GM19455 (cell line): ENCODE data around the gene COA6.
A peak's percentile ranks its signal among the peaks of the same experiment; 100 is the strongest.

Source experiments
- ATAC-seq: cut with Tn5 transposase; IDR thresholded peaks from one replicate; pipeline ENCODE4 v1.9.1; 2021; ENCODE audit not compliant: unreplicated experiment

COA6 gene

DNA sequence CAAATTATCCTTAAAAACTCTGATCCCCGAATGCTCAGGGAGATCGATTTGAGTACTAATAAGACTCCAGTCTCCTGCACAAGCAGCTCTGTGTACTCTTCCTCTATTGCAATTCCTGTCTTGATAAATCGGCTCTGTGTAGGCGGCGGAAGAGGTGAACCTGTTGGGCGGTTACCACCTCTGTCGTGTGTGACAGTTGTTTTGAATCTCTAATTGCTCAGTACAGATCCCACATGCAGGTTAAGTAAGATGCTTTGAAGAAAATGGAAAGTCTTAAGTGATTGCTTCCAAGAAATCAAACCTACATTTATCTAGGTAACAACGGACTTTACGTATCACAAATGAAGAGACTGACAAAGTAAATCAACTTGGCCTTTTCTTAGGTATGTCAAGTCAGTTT is 35.5 kb downstream of the COA6 start:
- no peak for ATAC-seq

DNA sequence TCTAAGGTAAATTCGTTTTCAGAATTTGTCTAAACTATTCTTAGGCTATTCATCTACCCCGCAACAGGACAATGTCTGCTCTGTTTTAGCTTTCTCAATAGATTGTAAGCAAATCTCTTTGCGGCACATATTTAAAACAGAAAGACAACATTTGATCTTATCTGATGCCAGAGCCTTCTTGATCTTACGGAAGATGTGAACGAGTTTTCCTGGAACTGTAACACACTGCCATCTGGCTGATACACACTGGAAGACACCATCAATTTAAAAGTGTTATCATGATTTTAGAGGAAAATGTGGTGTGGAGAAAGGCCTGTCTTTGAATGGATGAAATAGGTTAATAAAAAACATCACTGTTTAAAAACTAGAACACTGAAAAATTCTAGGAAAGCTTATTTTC is 36.1 kb downstream of the COA6 start:
- ATAC-seq = no peak

- no peak for ATAC-seq
Observed at GRCh38 chr1:234412830-234413229, 39.6 kb downstream of the COA6 start.

DNA sequence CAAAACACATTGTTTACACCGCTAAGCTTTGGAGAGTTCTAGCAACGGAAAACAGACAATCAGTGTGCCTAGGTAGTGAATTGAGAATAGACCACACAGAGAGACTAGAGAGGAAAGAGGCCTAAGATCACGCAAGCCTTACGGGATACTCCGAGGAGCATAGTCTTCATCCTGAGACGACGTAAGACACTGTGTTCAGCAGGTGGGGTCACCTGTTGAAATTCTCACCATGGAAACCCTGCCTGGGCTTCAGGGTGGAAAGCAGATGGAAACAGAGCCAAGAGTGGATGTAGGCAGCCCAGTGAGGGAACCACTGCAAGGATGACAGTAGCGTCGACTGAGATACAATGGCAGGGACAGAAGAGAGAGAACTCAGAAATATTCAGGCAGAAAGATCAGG is 40.2 kb downstream of the COA6 start:
- no peak for ATAC-seq

GRCh38 chr1:234413990-234414389 is 40.7 kb downstream of the COA6 start:
- ATAC-seq = no peak

GRCh38 chr1:234427950-234428646 is 54.8 kb downstream of the COA6 start:
- ATAC-seq = no peak

GRCh38 chr1:234429434-234429806 is 56.2 kb downstream of the COA6 start:
- no peak for ATAC-seq

- no peak for ATAC-seq
Observed at GRCh38 chr1:234430691-234431090, 57.4 kb downstream of the COA6 start.

- ATAC-seq = no peak
Observed at GRCh38 chr1:234431255-234431654, 58.0 kb downstream of the COA6 start.

- peak; percentile 64 for ATAC-seq
Observed at GRCh38 chr1:234433563-234434285, 60.5 kb downstream of the COA6 start.
